HCT116 (cell line): ENCODE measurements around the gene LDLRAD4. TPM values are rescaled to one million over a fixed set of nuclear protein-coding genes. Genes with fewer than 3 reads are reported as not detected.

ENCODE experiments used
- ATAC-seq: fragments of 200-7000 bp; cut with Tn5 transposase; 2 replicates; pipeline ENCODE4 v1.9.1; 2020; ENCODE audit warnings: mild to moderate bottlenecking, moderate library complexity
- BruUV-seq: library from RNA; stranded (reverse); fragments of 400-500 nt; replicated peaks from 2 replicates; lab custom pipeline; 2021; lab: Mats Ljungman, UMichigan
- CTCF ChIA-PET: fragments of 300-600 bp; sonication (Branson Sonifier 250); formaldehyde crosslinking; loops from one replicate; lab custom pipeline; 2021; ENCODE audit warnings: antibody characterized with exemption; lab: Charles Lee
- POLR2A ChIA-PET: fragments of 300-600, 350-600 bp; sonication (Branson Sonifier 250); formaldehyde crosslinking; loops from one replicate; lab custom pipeline; 2021; ENCODE audit warnings: antibody characterized with exemption; lab: Charles Lee
- RAD21 ChIA-PET, 2 experiments: fragments of 300-600 bp; sonication (Branson Sonifier 250); formaldehyde crosslinking; loops; one replicate each; lab custom pipeline; 2023; ENCODE audit warnings: low total read pairs in 2 of 2; ENCODE audit not compliant: uncharacterized antibody in 2 of 2, unreplicated experiment in 2 of 2, low non-redundant PET in 1 of 2; lab: Charles Lee
- DNase-seq: peaks from one replicate; pipeline ENCODE4 v3.0.0-alpha.2; 2010; ENCODE audit warnings: low read depth, low spot score
- H2AFZ ChIP-seq: fragments of 200-600 bp; shearing (Covaris generic), sonication (generic); 2 replicates; pipeline ENCODE4 v1.6.1; 2017; ENCODE audit warnings: low read depth, mixed run types, mixed read lengths, antibody characterized with exemption, low read length; ENCODE audit not compliant: poor library complexity, severe bottlenecking
- H3K27ac ChIP-seq: 2 replicates; pipeline ENCODE4 v1.5.1; 2012; ENCODE audit warnings: low read depth, low read length
- H3K27me3 ChIP-seq: fragments of 200-600 bp; sonication (generic); 2 replicates; pipeline ENCODE4 v1.6.1; 2016; ENCODE audit warnings: mixed run types, low read length, mixed read lengths; ENCODE audit not compliant: insufficient read depth
- H3K36me3 ChIP-seq, 2 experiments: fragments of 200-500 bp in 1 of 2; fragments of 200-600 bp in 1 of 2; sonication (Bioruptor generic) in 1 of 2; sonication (generic) in 1 of 2; 2 replicates each; pipeline versions ENCODE4 v1.5.1 to v1.6.1; 2014 to 2016; ENCODE audit warnings: low read length in 2 of 2, inconsistent platforms in 1 of 2, mixed read lengths in 1 of 2, mixed run types in 1 of 2; ENCODE audit not compliant: insufficient read depth in 2 of 2, control insufficient read depth in 1 of 2
- H3K4me1 ChIP-seq, 2 experiments: fragments of 200-600 bp in 1 of 2; sonication (generic) in 1 of 2; 2 replicates each; pipeline versions ENCODE4 v1.5.1 to v1.6.1; 2012 to 2017; ENCODE audit warnings: low read length in 2 of 2, inconsistent platforms in 1 of 2, mild to moderate bottlenecking in 1 of 2, mixed read lengths in 1 of 2, mixed run types in 1 of 2, moderate library complexity in 1 of 2; ENCODE audit not compliant: insufficient read depth in 2 of 2, control insufficient read depth in 1 of 2
- H3K4me2 ChIP-seq: fragments of 200-600 bp; sonication (generic); 2 replicates; pipeline ENCODE4 v1.6.1; 2017; ENCODE audit warnings: mixed run types, low read length, mixed read lengths
- H3K4me3 ChIP-seq, 2 experiments: fragments of 200-600 bp in 1 of 2; sonication (generic) in 1 of 2; replicated peaks in 1 of 2; 2 replicates each; pipeline ENCODE4 v1.5.1; 2011 to 2016; ENCODE audit warnings: low read length in 2 of 2, control low read depth in 1 of 2, low read depth in 1 of 2, mild to moderate bottlenecking in 1 of 2, mixed read lengths in 1 of 2, mixed run types in 1 of 2
- H3K79me2 ChIP-seq: fragments of 200-600 bp; sonication (generic); 2 replicates; pipeline ENCODE4 v1.6.1; 2017; ENCODE audit warnings: mild to moderate bottlenecking, mixed run types, low read length, moderate library complexity, mixed read lengths; ENCODE audit not compliant: insufficient read depth
- H3K9ac ChIP-seq: fragments of 200-600 bp; sonication (generic); 2 replicates; pipeline ENCODE4 v1.6.1; 2016; ENCODE audit warnings: low read length, mixed read lengths
- H3K9me2 ChIP-seq: fragments of 200-600 bp; sonication (generic), shearing (Covaris generic); 2 replicates; pipeline ENCODE4 v1.6.1; 2017; ENCODE audit warnings: mixed run types, mild to moderate bottlenecking, moderate library complexity; ENCODE audit not compliant: insufficient read depth
- H3K9me3 ChIP-seq, 2 experiments: fragments of 200-500 bp in 1 of 2; fragments of 200-600 bp in 1 of 2; sonication (Bioruptor generic) in 1 of 2; sonication (generic) in 1 of 2; 2 replicates each; pipeline ENCODE4 v1.6.1; 2014 to 2017; ENCODE audit warnings: low read length in 2 of 2, mixed read lengths in 2 of 2, inconsistent platforms in 1 of 2, low read depth in 1 of 2, mild to moderate bottlenecking in 1 of 2, mixed run types in 1 of 2, moderate library complexity in 1 of 2; ENCODE audit not compliant: control insufficient read depth in 1 of 2, insufficient read depth in 1 of 2
- H4K20me1 ChIP-seq: fragments of 200-600 bp; sonication (generic), shearing (Covaris generic); 2 replicates; pipeline ENCODE4 v1.6.1; 2017; ENCODE audit warnings: mixed run types, mild to moderate bottlenecking, moderate library complexity; ENCODE audit not compliant: insufficient read depth
- CBX3 ChIP-seq: IDR thresholded peaks from 2 replicates; pipeline ENCODE4 v1.6.1; 2012; ENCODE audit warnings: low read depth
- EGR1 ChIP-seq: IDR thresholded peaks from 2 replicates; pipeline ENCODE4 v1.6.1; 2012; ENCODE audit warnings: low read depth
- EZH2phosphoT487 ChIP-seq: fragments of 200-600 bp; IDR thresholded peaks from 2 replicates; pipeline ENCODE4 v1.6.1; 2018; ENCODE audit warnings: antibody characterized with exemption, borderline replicate concordance
- JUND ChIP-seq: IDR thresholded peaks from 2 replicates; pipeline ENCODE4 v1.6.1; 2012
- MAX ChIP-seq: IDR thresholded peaks from 2 replicates; pipeline ENCODE4 v1.6.1; 2012
- SIN3A ChIP-seq: IDR thresholded peaks from 2 replicates; pipeline ENCODE4 v1.6.1; 2012; ENCODE audit warnings: low read depth
- SRF ChIP-seq: IDR thresholded peaks from 2 replicates; pipeline ENCODE4 v1.6.1; 2012; ENCODE audit warnings: low read depth
- YY1 ChIP-seq: IDR thresholded peaks from 2 replicates; pipeline ENCODE4 v1.6.1; 2011; ENCODE audit warnings: low read length, low read depth, moderate library complexity, mild to moderate bottlenecking; ENCODE audit not compliant: insufficient replicate concordance; ENCODE audit errors: extremely low read depth
- ZBTB33 ChIP-seq: IDR thresholded peaks from 2 replicates; pipeline ENCODE4 v1.6.1; 2011; ENCODE audit warnings: mild to moderate bottlenecking, low read length, moderate library complexity; ENCODE audit not compliant: insufficient replicate concordance; ENCODE audit errors: extremely low read depth
- ZNF274 ChIP-seq: fragments of 200-500 bp; sonication (Bioruptor generic); IDR thresholded peaks from 2 replicates; pipeline ENCODE4 v1.6.1; 2014; ENCODE audit warnings: mild to moderate bottlenecking, low read depth, low read length, inconsistent platforms
- intact Hi-C: fragments of 100-400 bp; cut with micrococcal nuclease; formaldehyde crosslinking; loops from 2 replicates; pipeline ENCODE4 v1.10.0; 2022
- total RNA-seq: library from RNA; stranded (reverse); gene quantifications from one replicate; pipeline ENCODE4 v1.2.1, GENCODE V29; 2021; ENCODE audit not compliant: unreplicated experiment

Gene LDLRAD4
- total RNA-seq, 1 experiment from 2014 or later = 1.2 TPM

- intact Hi-C loops = loop anchor here (10.0 kb wide), 1 partner anchor 322 kb away; the partner anchor contains the start of gene LDLRAD4
- POLR2A ChIA-PET = no interaction called here
Measured at GRCh38 chr18:13536578-13536977, 318.0 kb downstream of the LDLRAD4 start.

More at GRCh38 chr18:13536578-13536977, 318.0 kb downstream of the LDLRAD4 start:
- RAD21 ChIA-PET = no interaction called here
- H3K36me3 ChIP-seq = no peaks in the 10 kb centered on the region
- no TSS peak for BruUV-seq
- TF ChIP-seq JUND (no peak), EGR1 (no peak), ZNF274 (no peak), YY1 (no peak), SIN3A (no peak), SRF (no peak), MAX (no peak), CBX3 (no peak), ZBTB33 (no peak), EZH2phosphoT487 (no peak)
- H3K27ac ChIP-seq = no peak overlapping the region
- no peak overlapping the region for H3K4me2 ChIP-seq
- H2AFZ ChIP-seq = no peak overlapping the region
- H3K9me3 ChIP-seq = no peaks in the 10 kb centered on the region
- no peak overlapping the region for H3K4me3 ChIP-seq
- no peak overlapping the region for H3K9ac ChIP-seq
- no peaks in the 10 kb centered on the region for H3K9me2 ChIP-seq
- no peaks in the 10 kb centered on the region for H3K79me2 ChIP-seq
- no peak for DNase-seq
- H4K20me1 ChIP-seq = no peaks in the 10 kb centered on the region
- H3K4me1 ChIP-seq = no peaks in the 10 kb centered on the region
- CTCF ChIA-PET = no interaction called here
- ATAC-seq = no peak
- H3K27me3 ChIP-seq = peaks cover 20% of the 10 kb centered on the region; the same call in 1 of the 2 replicates
